BE2C (cell line): ENCODE results near the gene CAPN12.

ENCODE experiments used
- DNase-seq: peaks from one replicate; pipeline ENCODE4 v3.0.0-alpha.2; 2020
- H3K27me3 ChIP-seq: fragments of 250-450 bp; sonication (Bioruptor Pico); 2 replicates; pipeline ENCODE4 v1.5.1; 2020; ENCODE audit warnings: mild to moderate bottlenecking
- H3K36me3 ChIP-seq: fragments of 250-450 bp; sonication (Bioruptor Pico); 2 replicates; pipeline ENCODE4 v1.5.1; 2020; ENCODE audit warnings: mild to moderate bottlenecking
- H3K4me1 ChIP-seq: fragments of 250-450 bp; sonication (Bioruptor Pico); 2 replicates; pipeline ENCODE4 v1.5.1; 2020
- H3K4me3 ChIP-seq: 2 replicates; pipeline ENCODE4 v1.5.1; 2011; ENCODE audit warnings: low read depth, low read length
- H3K9me3 ChIP-seq: fragments of 250-450 bp; sonication (Bioruptor Pico); 2 replicates; pipeline ENCODE4 v1.5.1; 2020
- CTCF ChIP-seq: IDR thresholded peaks from 2 replicates; pipeline ENCODE4 v1.5.1; 2012; ENCODE audit warnings: mild to moderate bottlenecking, low read depth, low read length

CAPN12 gene

GRCh38 chr19:38712161-38712748 lies 32.0 kb downstream of the CAPN12 start:
- Histone ChIP-seq H3K9me3 (no peaks in the 10 kb centered on the region), H3K36me3 (peaks cover 29% of the 10 kb centered on the region), H3K27me3 (no peaks in the 10 kb centered on the region), H3K4me1 (no peaks in the 10 kb centered on the region), H3K4me3 (no peak overlapping the region)
- TF ChIP-seq CTCF, result no peak
- DNase-seq, result no peak

- DNase-seq, result no peak
- no peak for TF ChIP-seq CTCF
- Histone ChIP-seq H3K4me1 (no peaks in the 10 kb centered on the region), H3K4me3 (no peak overlapping the region), H3K36me3 (peaks cover 28% of the 10 kb centered on the region), H3K27me3 (no peaks in the 10 kb centered on the region), H3K9me3 (no peaks in the 10 kb centered on the region)
These were observed 32.5 kb downstream of the CAPN12 start for GRCh38 chr19:38711726-38712153.

- Histone ChIP-seq H3K4me1 (no peaks in the 10 kb centered on the region), H3K9me3 (no peaks in the 10 kb centered on the region), H3K27me3 (no peaks in the 10 kb centered on the region), H3K36me3 (peaks cover 34% of the 10 kb centered on the region), H3K4me3 (no peak overlapping the region)
- DNase-seq, result no peak
- TF ChIP-seq CTCF, result no peak
These were observed 33.1 kb downstream of the CAPN12 start for GRCh38 chr19:38710928-38711725.

GRCh38 chr19:38710416-38710702 lies 33.9 kb downstream of the CAPN12 start:
- H3K4me3 ChIP-seq, result no peak overlapping the region
- H3K36me3 ChIP-seq, result peaks cover 41% of the 10 kb centered on the region
- TF ChIP-seq CTCF, result no peak
- DNase-seq, result no peak
- no peaks in the 10 kb centered on the region for H3K27me3 ChIP-seq
- no peaks in the 10 kb centered on the region for H3K9me3 ChIP-seq
- no peaks in the 10 kb centered on the region for H3K4me1 ChIP-seq

GRCh38 chr19:38709671-38710415 lies 34.4 kb downstream of the CAPN12 start:
- DNase-seq, result no peak
- Histone ChIP-seq H3K4me1 (no peaks in the 10 kb centered on the region), H3K9me3 (no peaks in the 10 kb centered on the region), H3K36me3 (peaks cover 44% of the 10 kb centered on the region), H3K4me3 (no peak overlapping the region), H3K27me3 (no peaks in the 10 kb centered on the region)
- no peak for TF ChIP-seq CTCF

- H3K4me1 ChIP-seq, result no peaks in the 10 kb centered on the region
- peaks cover 48% of the 10 kb centered on the region for H3K36me3 ChIP-seq
- no peak for DNase-seq
- no peaks in the 10 kb centered on the region for H3K9me3 ChIP-seq
- H3K4me3 ChIP-seq, result no peak overlapping the region
- no peak for TF ChIP-seq CTCF
- no peaks in the 10 kb centered on the region for H3K27me3 ChIP-seq
These were observed 35.2 kb downstream of the CAPN12 start for GRCh38 chr19:38709119-38709518.
